ES-I3 (cell line): ENCODE results near the gene OR1N2.
"Not testable (repeated sequence)": the region's sequence is repeated elsewhere in the genome, so short reads cannot be mapped to it uniquely, and the experiment has no call there.

Source experiments
- H3K36me3 ChIP-seq: 2 replicates; pipeline ENCODE4 v1.6.1; 2013; ENCODE audit warnings: mild to moderate bottlenecking, low read length, control low read depth, moderate library complexity; ENCODE audit not compliant: insufficient read depth
- H3K4me1 ChIP-seq: 2 replicates; pipeline ENCODE4 v1.6.1; 2013; ENCODE audit warnings: mild to moderate bottlenecking, control low read depth, low read length; ENCODE audit not compliant: insufficient read depth
- H3K9ac ChIP-seq: 2 replicates; pipeline ENCODE4 v1.6.1; 2013; ENCODE audit warnings: low read depth, mild to moderate bottlenecking, low read length, moderate library complexity
- H3K9me3 ChIP-seq: 2 replicates; pipeline ENCODE4 v1.6.1; 2013; ENCODE audit warnings: mild to moderate bottlenecking, low read length, moderate library complexity; ENCODE audit not compliant: control insufficient read depth, insufficient read depth

The OR1N2 gene, protein sequence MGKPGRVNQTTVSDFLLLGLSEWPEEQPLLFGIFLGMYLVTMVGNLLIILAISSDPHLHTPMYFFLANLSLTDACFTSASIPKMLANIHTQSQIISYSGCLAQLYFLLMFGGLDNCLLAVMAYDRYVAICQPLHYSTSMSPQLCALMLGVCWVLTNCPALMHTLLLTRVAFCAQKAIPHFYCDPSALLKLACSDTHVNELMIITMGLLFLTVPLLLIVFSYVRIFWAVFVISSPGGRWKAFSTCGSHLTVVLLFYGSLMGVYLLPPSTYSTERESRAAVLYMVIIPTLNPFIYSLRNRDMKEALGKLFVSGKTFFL

DNA sequence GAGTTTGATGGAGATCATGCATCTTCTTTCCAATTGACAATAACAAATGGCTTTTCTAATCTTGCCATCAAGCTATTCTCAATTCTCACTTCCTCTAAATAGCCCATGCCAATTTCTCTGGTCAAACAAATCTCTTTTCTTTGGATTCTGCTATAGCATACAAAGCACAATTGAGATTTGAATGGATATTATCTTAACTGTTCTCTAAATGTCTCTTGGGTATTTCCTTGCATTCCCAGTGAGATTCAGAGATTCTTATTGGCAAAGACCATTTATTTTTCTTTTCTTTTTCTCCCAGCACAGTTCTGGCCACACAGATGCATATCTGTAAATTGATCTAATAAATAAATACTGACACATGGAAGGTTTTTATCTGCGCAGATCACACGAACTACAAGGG is at the start of gene OR1N2:
Gene OR1N2 (plus strand): TSS at position 301 of the 400 bp plus-strand sequence. CDS start 100 bp downstream, outside the sequence.
- Histone ChIP-seq H3K4me1 (no peaks in the 10 kb centered on the region), H3K9ac (no peak within 1 kb of the TSS), H3K9me3 (no peaks in the 10 kb centered on the region), H3K36me3 (no peaks in the 10 kb centered on the region)

DNA sequence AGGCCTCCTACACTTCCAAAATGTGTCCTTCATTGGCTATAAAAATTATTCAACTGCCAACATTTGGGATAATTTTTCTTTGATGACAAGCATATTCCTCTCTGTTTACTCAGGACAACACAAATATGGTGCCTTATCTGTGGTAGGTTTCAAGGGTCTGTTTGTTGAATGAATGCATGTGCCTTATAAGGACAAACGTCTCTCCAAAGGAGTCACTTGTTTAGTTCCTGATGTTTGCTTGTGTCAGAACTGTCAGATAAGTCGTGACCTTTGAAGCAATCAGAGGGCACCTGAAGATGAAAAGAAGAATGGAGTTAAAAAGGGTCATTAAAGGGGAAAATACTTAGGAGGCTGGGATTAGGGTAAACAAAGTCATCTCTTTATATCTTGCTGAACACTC is 45.9 kb upstream of the OR1N2 start:
- no peaks in the 10 kb centered on the region for H3K4me1 ChIP-seq
- H3K9ac ChIP-seq = no peak overlapping the region
- no peaks in the 10 kb centered on the region for H3K9me3 ChIP-seq
- H3K36me3 ChIP-seq = no peaks in the 10 kb centered on the region

DNA sequence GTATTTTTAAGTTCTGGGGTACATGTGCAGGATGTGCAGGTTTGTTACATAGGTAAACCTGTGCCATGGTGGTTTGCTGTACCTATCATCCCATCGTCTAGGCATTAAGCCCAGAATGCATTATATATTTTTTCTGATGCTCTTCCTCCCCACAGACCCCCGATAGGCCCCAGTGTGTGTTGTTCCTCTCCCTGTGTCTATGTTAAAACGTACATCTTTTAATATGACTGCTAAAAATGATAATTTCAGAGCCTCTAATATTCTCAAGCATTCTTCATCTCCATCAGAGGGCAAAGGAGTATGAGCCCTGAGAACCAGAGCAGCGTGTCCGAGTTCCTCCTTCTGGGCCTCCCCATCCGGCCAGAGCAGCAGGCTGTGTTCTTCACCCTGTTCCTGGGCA is 42.4 kb upstream of the OR1N2 start, which contains the start of gene OR1J2:
Gene OR1J2 (plus strand): TSS at position 301 of the 400 bp plus-strand sequence. CDS start 0 bp downstream, at position 301.
- Histone ChIP-seq H3K9ac (no peak within 1 kb of the TSS), H3K36me3 (no peaks in the 10 kb centered on the region), H3K9me3 (no peaks in the 10 kb centered on the region), H3K4me1 (no peaks in the 10 kb centered on the region)

DNA sequence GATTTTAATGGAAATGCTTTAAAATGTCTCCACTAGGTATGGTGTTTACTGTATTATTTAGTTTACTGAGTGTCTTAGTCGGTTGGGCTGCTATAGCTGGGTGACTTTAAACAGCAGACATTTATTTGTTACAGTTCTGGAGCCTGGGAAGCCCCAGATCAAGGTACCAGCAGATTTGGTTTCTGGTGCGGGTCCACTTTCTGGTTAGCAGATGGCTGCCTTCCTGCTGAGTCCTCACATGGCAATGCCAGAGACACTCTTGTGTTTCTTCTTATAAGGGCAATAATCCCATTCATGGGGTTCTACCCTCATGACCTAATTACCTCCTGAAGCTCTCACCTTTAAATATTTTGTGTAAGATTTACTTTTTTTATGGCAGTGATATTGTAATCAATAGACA is 34.7 kb upstream of the OR1N2 start:
- no peaks in the 10 kb centered on the region for H3K4me1 ChIP-seq
- H3K36me3 ChIP-seq = no peaks in the 10 kb centered on the region
- no peaks in the 10 kb centered on the region for H3K9me3 ChIP-seq
- no peak overlapping the region for H3K9ac ChIP-seq

DNA sequence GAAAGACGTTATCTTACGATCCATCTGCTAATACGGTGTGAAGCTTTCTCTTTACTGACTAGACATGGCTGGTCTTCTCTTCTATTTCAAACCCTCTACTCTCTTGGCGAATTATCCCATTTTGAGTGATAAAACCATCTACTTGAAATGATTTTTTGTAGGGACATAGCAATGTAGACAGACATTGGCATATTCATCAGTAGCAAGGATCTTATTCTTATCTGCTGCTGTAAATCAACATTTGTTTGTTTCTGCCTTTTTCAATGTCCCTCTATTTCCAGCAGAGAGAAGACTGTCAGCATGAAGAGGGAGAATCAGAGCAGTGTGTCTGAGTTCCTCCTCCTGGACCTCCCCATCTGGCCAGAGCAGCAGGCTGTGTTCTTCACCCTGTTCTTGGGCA is 34.1 kb upstream of the OR1N2 start, which contains the start of gene OR1J4:
Gene OR1J4 (plus strand): TSS at position 301 of the 400 bp plus-strand sequence. CDS start 0 bp downstream, at position 301.
- Histone ChIP-seq H3K9ac (no peak within 1 kb of the TSS), H3K9me3 (no peaks in the 10 kb centered on the region), H3K4me1 (no peaks in the 10 kb centered on the region), H3K36me3 (no peaks in the 10 kb centered on the region)

DNA sequence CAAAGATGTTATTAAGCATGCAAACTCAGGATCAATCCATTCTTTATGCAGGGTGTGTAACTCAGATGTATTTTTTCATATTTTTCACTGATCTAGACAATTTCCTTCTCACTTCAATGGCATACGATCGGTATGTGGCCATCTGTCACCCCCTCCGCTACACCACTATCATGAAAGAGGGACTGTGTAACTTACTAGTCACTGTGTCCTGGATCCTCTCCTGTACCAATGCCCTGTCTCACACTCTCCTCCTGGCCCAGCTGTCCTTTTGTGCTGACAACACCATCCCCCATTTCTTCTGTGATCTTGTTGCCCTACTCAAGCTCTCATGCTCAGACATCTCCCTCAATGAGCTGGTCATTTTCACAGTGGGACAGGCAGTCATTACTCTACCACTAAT is 33.5 kb upstream of the OR1N2 start:
- no peaks in the 10 kb centered on the region for H3K4me1 ChIP-seq
- no peak overlapping the region for H3K9ac ChIP-seq
- H3K36me3 ChIP-seq = no peaks in the 10 kb centered on the region
- no peaks in the 10 kb centered on the region for H3K9me3 ChIP-seq

DNA sequence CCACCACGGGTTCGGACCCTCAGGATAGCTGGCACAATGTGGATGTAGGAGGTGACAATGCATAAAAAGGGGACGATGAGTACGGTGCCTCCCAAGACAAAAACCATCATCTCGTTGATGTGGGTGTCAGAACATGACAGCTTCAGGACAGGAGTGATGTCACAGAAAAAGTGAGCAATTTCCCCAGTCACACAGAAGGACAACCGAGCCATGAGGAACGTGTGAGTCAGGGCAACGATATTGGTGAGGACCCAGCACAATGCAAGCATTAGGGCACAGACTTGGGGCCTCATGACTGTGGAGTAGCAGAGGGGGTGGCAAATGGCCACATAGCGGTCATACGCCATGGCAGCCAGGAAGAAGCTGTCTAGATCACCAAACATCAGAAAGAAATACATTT is 26.3 kb upstream of the OR1N2 start:
- no peaks in the 10 kb centered on the region for H3K4me1 ChIP-seq
- H3K36me3 ChIP-seq = no peaks in the 10 kb centered on the region
- no peaks in the 10 kb centered on the region for H3K9me3 ChIP-seq
- no peak overlapping the region for H3K9ac ChIP-seq

DNA sequence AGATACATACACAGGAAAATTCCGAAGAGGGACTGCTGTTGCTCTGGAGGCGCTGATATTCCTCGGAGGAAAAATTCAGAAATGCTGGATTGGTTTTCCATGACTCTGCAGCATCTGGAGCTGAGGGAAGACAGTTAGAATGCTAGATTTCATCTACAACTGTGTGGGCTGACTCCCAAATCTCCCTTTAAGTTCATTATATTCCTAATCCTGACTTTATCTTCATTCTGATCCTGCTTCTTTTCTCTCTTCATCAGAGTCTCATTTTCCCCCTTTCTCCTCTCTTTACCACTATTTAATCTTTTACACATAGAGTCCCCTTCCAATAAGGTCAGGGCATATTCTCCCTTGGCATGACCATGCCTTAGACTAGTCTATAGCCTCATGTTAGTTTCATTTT is 25.7 kb upstream of the OR1N2 start, which contains the start of gene OR1N1:
Gene OR1N1 (minus strand): TSS at position 101 of the 400 bp plus-strand sequence. CDS start 0 bp downstream, at position 101.
- H3K4me1 ChIP-seq = no peaks in the 10 kb centered on the region
- no peaks in the 10 kb centered on the region for H3K36me3 ChIP-seq
- no peak within 1 kb of the TSS for H3K9ac ChIP-seq
- H3K9me3 ChIP-seq = no peaks in the 10 kb centered on the region

DNA sequence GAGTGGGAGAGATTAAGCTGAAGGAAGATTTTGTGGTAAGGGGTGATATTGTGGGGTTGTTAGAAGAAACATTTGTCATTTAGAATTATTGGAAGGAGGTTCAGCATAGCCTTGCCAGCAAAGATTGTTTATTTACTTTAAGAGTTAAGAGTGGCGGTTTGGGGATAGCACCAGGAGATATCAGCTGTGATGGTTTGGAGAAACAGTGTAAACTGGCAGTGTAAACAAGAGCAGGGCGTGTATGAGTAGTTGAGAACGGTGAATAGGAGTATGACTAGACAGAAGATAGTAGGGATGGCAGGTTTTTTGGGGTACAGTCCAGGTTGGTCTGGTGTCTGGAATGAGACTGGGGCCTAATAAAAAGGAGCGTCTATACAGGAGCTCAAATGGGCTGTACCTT is 21.8 kb upstream of the OR1N2 start:
- not testable (repeated sequence) for H3K36me3 ChIP-seq, H3K4me1 ChIP-seq, H3K9ac ChIP-seq, H3K9me3 ChIP-seq

DNA sequence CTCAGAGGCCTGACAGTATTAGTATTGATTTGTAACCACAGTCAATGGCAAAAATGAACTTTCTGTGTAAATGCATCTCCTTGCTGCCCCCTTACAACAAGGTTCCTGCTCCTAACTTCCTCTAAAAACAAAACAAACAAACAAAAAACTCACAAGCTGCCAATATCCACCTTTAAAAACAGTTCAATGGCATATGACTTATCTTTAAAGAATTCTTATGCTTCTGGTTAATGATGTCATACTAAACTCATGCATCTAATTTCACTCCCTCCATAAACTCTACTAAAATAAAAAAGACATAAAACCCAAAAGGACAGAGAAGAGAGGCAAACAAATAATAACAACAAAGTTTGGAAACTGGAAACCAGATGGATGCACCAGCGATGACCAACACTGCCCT is 16.8 kb upstream of the OR1N2 start:
- H3K36me3 ChIP-seq = no peaks in the 10 kb centered on the region
- H3K9me3 ChIP-seq = peaks cover 4% of the 10 kb centered on the region

DNA sequence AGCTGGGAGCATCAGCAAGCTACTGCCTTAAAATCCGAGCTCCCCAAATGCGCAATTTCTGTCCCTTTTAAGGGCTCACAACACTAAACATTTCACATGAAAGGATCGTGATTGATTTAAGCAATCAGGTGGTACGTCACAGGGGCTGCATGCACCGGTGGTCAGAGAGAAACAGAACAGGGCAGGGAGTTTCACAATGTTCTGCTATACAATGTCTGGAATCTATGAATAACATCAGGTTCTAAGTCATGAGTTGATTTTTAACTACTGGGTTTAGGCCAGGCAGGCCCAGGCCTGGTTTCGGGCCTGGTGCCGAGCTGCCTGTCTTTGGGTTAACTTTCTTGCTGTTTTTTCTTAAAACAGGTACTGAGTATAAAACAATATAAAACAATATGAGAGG is 15.8 kb upstream of the OR1N2 start:
- not testable (repeated sequence) for H3K9ac ChIP-seq, H3K36me3 ChIP-seq, H3K9me3 ChIP-seq, H3K4me1 ChIP-seq

More for the DNA sequence above, 16.8 kb upstream of the OR1N2 start:
- no peak overlapping the region for H3K9ac ChIP-seq
- H3K4me1 ChIP-seq = no peaks in the 10 kb centered on the region

DNA sequence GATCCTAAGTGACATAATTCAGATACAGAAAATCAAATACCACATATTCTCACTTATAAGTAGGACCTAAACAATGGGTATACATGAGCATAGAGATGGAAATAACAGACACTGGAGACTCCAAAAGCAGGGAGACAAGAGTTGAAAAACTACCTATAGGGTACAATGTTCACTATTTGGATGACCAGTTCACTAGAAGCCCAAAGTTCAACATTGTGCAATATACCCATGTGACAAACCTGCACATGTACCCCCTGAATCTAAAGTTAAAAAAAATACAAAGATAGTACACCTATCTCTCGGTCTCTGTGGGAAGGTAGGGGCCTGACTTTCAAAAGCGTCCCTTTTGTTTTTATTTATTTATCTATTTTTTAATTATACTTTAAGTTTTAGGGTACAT is 14.2 kb upstream of the OR1N2 start:
- no peak overlapping the region for H3K9ac ChIP-seq
- no peaks in the 10 kb centered on the region for H3K36me3 ChIP-seq
- no peaks in the 10 kb centered on the region for H3K4me1 ChIP-seq
- H3K9me3 ChIP-seq = peaks cover 4% of the 10 kb centered on the region

DNA sequence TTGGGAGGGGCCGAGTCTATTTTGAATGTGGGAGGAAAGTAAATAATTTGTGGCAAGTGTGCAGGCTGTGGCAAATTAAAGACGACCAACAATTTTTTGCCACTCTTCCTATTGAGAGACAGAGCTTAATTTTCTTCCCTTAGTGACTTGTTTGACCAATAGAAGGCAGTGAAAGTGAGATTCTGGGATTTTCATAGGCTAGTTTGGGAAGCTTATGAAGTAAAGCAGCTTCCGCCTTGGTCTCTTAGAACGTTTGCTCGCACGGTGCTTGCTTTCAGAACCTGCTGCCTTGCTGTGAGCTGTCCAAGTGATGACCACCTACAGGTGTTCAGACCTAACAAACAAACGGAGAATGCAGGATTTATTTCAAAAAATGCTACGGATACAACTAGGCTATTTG is 6.7 kb upstream of the OR1N2 start:
- Histone ChIP-seq H3K9ac (no peak overlapping the region), H3K4me1 (no peaks in the 10 kb centered on the region), H3K9me3 (no peaks in the 10 kb centered on the region), H3K36me3 (no peaks in the 10 kb centered on the region)

DNA sequence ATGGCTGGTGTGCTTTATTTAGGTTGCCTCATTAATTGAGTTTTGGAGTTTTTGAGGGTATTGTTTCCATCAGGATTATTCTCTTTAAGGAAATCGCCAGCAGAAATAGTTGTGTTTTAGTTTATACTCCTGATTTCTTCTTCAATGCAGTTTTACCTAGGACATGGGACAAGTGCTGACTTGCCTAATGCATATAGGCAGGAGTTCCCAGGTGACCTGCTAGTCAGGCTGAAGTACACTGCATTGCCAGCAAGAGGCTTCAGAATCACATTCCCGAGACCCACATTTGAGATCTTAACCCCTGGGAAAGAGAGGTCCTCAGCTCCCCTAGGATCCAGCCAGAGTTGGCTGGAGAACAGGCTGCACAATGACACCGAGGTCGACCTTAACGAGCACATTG is 1.5 kb upstream of the OR1N2 start:
- Histone ChIP-seq H3K4me1 (no peaks in the 10 kb centered on the region), H3K36me3 (no peaks in the 10 kb centered on the region), H3K9me3 (no peaks in the 10 kb centered on the region), H3K9ac (no peak overlapping the region)

DNA sequence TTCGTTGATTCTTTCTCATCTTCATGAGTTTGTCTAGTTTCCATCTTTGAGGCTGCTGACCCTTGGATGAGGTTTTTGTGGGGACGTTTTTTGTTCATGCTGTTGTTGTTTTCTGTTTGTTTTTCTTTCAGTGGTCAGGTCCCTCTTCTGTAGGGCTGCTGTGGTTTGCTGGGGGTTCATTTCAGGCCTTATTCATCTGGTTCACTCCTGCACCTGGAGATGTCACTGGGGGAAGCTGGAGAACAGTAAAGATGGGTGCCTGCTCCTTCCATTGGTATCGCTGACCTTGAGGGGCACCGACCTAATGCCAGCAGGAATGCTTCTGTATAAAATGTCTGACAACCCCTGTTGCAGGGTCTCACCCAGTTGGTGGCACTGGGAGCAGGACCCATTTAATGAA is 8.5 kb downstream of the OR1N2 start:
- Histone ChIP-seq H3K4me1 (no peaks in the 10 kb centered on the region), H3K36me3 (no peaks in the 10 kb centered on the region), H3K9me3 (no peaks in the 10 kb centered on the region; the same call in 1 of the 2 replicates), H3K9ac (no peak overlapping the region; the same call in 1 of the 2 replicates)
